HEK293 (cell line): Measurements from ENCODE around the gene PSMD9.

ENCODE experiments used
- RBAK ChIP-seq: fragments of 450-650 bp; formaldehyde crosslinking; IDR thresholded peaks from 2 replicates; pipeline ENCODE4 v1.5.1; 2016; ENCODE audit warnings: missing biosample characterization, missing genetic modification characterization
- ZNF121 ChIP-seq: fragments of 450-650 bp; formaldehyde crosslinking; IDR thresholded peaks from 2 replicates; pipeline ENCODE4 v1.5.1; 2016; ENCODE audit warnings: missing biosample characterization, missing genetic modification characterization
- TF ChIP-seq, protein P1 (sequence below): fragments of 450-650 bp; formaldehyde crosslinking; IDR thresholded peaks from 2 replicates; pipeline ENCODE4 v1.5.1; 2016; ENCODE audit warnings: missing biosample characterization, missing genetic modification characterization

DNA sequence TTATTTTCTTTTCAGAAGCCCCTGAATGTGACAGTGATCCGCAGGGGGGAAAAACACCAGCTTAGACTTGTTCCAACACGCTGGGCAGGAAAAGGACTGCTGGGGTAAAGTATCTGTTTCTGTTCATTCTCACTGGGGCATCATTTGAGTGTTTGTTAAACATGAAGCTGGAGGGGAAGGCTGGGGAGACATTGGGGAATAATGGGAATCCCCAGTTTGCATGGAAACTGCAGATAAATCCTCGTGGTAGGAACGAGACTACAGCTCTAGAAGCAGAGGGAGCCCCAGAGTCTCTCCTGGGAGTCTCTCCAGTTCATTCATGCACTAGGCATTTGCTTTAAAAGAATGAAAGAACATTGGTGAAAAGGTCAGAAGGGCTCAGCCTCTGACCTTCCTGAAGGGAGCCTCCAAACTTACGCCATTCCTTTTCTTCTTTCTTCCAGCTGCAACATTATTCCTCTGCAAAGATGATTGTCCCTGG, 27.3 kb downstream of the PSMD9 start:
- TF ChIP-seq ZNF121 (tag by site-specific recombination) (no peak), RBAK (tag by site-specific recombination) (no peak)
- TF ChIP-seq, protein P1, sequence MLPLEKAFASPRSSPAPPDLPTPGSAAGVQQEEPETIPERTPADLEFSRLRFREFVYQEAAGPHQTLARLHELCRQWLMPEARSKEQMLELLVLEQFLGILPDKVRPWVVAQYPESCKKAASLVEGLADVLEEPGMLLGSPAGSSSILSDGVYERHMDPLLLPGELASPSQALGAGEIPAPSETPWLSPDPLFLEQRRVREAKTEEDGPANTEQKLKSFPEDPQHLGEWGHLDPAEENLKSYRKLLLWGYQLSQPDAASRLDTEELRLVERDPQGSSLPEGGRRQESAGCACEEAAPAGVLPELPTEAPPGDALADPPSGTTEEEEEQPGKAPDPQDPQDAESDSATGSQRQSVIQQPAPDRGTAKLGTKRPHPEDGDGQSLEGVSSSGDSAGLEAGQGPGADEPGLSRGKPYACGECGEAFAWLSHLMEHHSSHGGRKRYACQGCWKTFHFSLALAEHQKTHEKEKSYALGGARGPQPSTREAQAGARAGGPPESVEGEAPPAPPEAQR (tag by site-specific recombination), result no peak
